Stomach (tissue), 4 donors: ENCODE measurements around the gene MRPL41.

Source experiments
- EP300 ChIP-seq: sonication (generic); formaldehyde crosslinking; IDR thresholded peaks from one replicate; pipeline ENCODE4 v1.6.1; 2017; ENCODE audit warnings: antibody characterized with exemption
- POLR2A ChIP-seq, 4 donors: fragments of 450-650 bp; IDR thresholded peaks; one replicate each; pipeline ENCODE4 v1.6.1; 2016; ENCODE audit warnings: antibody characterized with exemption in 4 of 4, control low read depth in 2 of 4, mild to moderate bottlenecking in 1 of 4, moderate library complexity in 1 of 4
- POLR2AphosphoS5 ChIP-seq, 3 donors: sonication (generic); formaldehyde crosslinking; IDR thresholded peaks; one replicate each; pipeline ENCODE4 v1.6.1; 2016; ENCODE audit warnings: antibody characterized with exemption in 3 of 3
- TF ChIP-seq, protein P1 (sequence below), 7 experiments: fragments of 450-650 bp in 4 of 7; fragments of 200-600 bp in 3 of 7; sonication (generic) in 3 of 7; IDR thresholded peaks; one replicate each; pipeline ENCODE4 v1.5.1; 2016 to 2019; ENCODE audit warnings: antibody characterized with exemption in 7 of 7, control low read depth in 2 of 7, mild to moderate bottlenecking in 1 of 7

DNA sequence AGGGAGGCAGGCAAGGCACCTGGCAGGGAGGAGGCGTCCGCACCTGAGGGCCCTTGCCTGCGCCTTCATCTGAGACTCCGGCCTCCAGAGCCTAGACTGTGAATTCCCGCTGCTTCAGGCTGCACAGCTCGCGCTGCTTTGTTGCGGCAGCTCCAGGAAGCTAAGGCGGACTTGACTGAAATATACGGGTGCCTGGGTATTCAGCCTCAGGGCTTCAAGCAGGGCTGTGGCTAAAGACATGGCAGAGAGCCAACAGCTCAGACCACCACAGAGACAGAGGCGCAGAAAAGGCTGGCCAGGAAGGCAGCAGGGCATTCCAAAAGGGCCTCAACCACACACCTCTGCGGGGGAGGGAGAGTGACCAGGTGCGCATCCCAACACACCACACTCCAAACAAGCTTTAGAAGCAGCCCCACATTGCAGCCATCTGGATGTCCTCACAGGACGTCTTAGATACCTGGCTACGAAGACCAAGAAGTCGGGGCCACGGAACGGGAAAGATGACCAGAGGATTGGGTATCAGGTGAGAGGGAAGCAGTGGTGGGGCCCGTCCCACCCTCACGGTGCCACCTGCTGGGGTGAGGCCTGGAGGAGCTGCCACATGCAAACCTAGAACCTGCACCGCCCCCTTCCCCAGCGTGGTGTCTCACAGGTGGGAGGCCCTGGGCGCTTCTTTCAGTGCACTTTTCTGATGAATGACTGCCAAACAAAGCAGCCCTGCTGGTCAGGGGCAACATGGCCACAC, 28.7 kb downstream of the MRPL41 start:
- TF ChIP-seq, protein P1, sequence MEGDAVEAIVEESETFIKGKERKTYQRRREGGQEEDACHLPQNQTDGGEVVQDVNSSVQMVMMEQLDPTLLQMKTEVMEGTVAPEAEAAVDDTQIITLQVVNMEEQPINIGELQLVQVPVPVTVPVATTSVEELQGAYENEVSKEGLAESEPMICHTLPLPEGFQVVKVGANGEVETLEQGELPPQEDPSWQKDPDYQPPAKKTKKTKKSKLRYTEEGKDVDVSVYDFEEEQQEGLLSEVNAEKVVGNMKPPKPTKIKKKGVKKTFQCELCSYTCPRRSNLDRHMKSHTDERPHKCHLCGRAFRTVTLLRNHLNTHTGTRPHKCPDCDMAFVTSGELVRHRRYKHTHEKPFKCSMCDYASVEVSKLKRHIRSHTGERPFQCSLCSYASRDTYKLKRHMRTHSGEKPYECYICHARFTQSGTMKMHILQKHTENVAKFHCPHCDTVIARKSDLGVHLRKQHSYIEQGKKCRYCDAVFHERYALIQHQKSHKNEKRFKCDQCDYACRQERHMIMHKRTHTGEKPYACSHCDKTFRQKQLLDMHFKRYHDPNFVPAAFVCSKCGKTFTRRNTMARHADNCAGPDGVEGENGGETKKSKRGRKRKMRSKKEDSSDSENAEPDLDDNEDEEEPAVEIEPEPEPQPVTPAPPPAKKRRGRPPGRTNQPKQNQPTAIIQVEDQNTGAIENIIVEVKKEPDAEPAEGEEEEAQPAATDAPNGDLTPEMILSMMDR (IDR thresholded peaks at IDR 0.05) = no peak
- no peak for TF ChIP-seq POLR2A (IDR thresholded peaks at IDR 0.05)
- no peak for TF ChIP-seq POLR2AphosphoS5 (IDR thresholded peaks at IDR 0.05)
- no peak for TF ChIP-seq EP300
